Smooth muscle cell (in vitro differentiated cells): ENCODE results near the gene HNRNPH1. TPM values are rescaled to one million over a fixed set of nuclear protein-coding genes. Genes with fewer than 3 reads are reported as not detected.

Experiments
- DNase-seq: peaks from one replicate; lab custom pipeline; 2025; ENCODE audit not compliant: unreplicated experiment; lab: John Stamatoyannopoulos, UW
- H2AFZ ChIP-seq: fragments of 200-600 bp; sonication (generic); 2 replicates; pipeline ENCODE4 v1.6.0; 2016; ENCODE audit warnings: antibody characterized with exemption, low read depth, mild to moderate bottlenecking
- H3F3A ChIP-seq: fragments of 200-600 bp; sonication (generic); 2 replicates; pipeline ENCODE4 v1.6.0; 2017; ENCODE audit warnings: antibody characterized with exemption, low read depth
- H3K27ac ChIP-seq: fragments of 200-600 bp; sonication (generic); 2 replicates; pipeline ENCODE4 v1.5.1; 2016; ENCODE audit warnings: low read depth, mild to moderate bottlenecking
- H3K27me3 ChIP-seq: fragments of 200-600 bp; sonication (generic); 2 replicates; pipeline ENCODE4 v1.6.1; 2016; ENCODE audit warnings: low read depth, mild to moderate bottlenecking
- H3K36me3 ChIP-seq: fragments of 200-600 bp; sonication (generic); 2 replicates; pipeline ENCODE4 v1.5.1; 2016; ENCODE audit warnings: low read depth
- H3K4me1 ChIP-seq: fragments of 200-600 bp; sonication (generic); 2 replicates; pipeline ENCODE4 v1.5.1; 2016; ENCODE audit warnings: low read depth
- H3K4me2 ChIP-seq: fragments of 200-600 bp; sonication (generic); 2 replicates; pipeline ENCODE4 v1.6.0; 2016; ENCODE audit warnings: mild to moderate bottlenecking
- H3K4me3 ChIP-seq: fragments of 200-600 bp; sonication (generic); 2 replicates; pipeline ENCODE4 v1.5.1; 2016; ENCODE audit warnings: mild to moderate bottlenecking
- H3K79me2 ChIP-seq: fragments of 200-600 bp; sonication (generic); 2 replicates; pipeline ENCODE4 v1.6.0; 2016; ENCODE audit warnings: low read depth, mild to moderate bottlenecking
- H3K9ac ChIP-seq: fragments of 200-600 bp; sonication (generic); 2 replicates; pipeline ENCODE4 v1.6.0; 2016; ENCODE audit warnings: low read depth
- H3K9me3 ChIP-seq: fragments of 200-600 bp; sonication (generic); replicated peaks from 2 replicates; pipeline ENCODE4 v1.5.1; 2016; ENCODE audit warnings: low read depth
- H4K20me1 ChIP-seq: fragments of 200-600 bp; sonication (generic); 2 replicates; pipeline ENCODE4 v1.6.0; 2016; ENCODE audit warnings: low read depth
- WGBS: methylation state at CpG from one replicate; pipeline ENCODE4 v1.1.7; 2016; ENCODE audit warnings: low lambda C conversion rate; 5-methylcytosine and 5-hydroxymethylcytosine counted together
- polyA plus RNA-seq: library from polyadenylated mRNA; unstranded; fragments of >200 nt; fragmentation: Nextera tagmentation; extraction: Ambion mirVana; gene quantifications from 2 replicates; pipeline ENCODE4 v1.2.1, GENCODE V29; 2016
- total RNA-seq: library from RNA; depleted of rRNA; stranded (reverse); fragments of >200 nt; gene quantifications from 2 replicates; pipeline ENCODE4 v1.2.3, GENCODE V29; 2014
- TF ChIP-seq, protein P1 (sequence below): fragments of 200-600 bp; sonication (generic); IDR thresholded peaks from 2 replicates; pipeline ENCODE4 v1.5.1; 2017; ENCODE audit warnings: borderline replicate concordance, mild to moderate bottlenecking, antibody characterized with exemption; ENCODE audit not compliant: insufficient read depth, poor library complexity, severe bottlenecking

HNRNPH1 gene
- total and polyA plus RNA-seq, 2 experiments from 2014 or later = 60.9 to 384 TPM

DNA sequence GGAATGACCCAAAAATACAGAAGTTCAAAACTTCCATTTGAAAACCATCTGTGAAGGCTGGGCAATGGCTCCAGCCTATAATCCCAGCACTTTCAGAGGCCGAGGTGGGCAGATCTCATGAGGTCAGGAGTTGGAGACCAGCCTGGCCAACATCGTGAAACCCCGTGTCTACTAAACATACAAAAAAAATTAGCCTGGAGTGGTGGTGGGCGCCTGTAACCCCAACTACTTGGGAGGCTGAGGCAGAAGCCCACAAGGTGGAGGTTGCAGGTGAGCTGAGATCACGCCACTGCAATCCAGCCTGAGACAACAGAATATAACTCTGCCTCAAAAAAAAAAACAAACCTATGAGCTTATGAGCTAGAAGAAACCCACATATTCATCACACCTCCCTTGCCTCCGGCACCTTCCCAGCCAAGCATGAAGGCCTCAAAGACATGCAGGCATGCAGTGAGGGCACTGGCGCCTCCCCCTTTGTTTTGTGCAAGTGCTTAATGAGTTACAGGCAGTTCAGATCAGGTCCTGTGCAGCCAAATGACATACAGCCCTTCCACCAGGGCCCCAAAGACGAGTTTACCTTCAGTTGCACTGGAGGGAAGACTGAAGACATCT is 9.9 kb downstream of the HNRNPH1 start:
- Histone ChIP-seq H3K4me1 (peaks cover 1% of the 10 kb centered on the region), H3K27ac (peak overlapping the region; percentile 57), H3K9me3 (no peaks in the 10 kb centered on the region), H3K79me2 (peaks cover 55% of the 10 kb centered on the region), H3K4me3 (no peak overlapping the region), H3K36me3 (peaks cover 56% of the 10 kb centered on the region), H2AFZ (no peak overlapping the region), H3K27me3 (no peaks in the 10 kb centered on the region), H4K20me1 (peaks cover 96% of the 10 kb centered on the region), H3K9ac (no peak overlapping the region), H3F3A (peaks cover 76% of the 10 kb centered on the region), H3K4me2 (no peak overlapping the region)
- 93% methylated on average over 8 of the region's 8 CpGs for whole genome bisulfite sequencing
- TF ChIP-seq, protein P1, sequence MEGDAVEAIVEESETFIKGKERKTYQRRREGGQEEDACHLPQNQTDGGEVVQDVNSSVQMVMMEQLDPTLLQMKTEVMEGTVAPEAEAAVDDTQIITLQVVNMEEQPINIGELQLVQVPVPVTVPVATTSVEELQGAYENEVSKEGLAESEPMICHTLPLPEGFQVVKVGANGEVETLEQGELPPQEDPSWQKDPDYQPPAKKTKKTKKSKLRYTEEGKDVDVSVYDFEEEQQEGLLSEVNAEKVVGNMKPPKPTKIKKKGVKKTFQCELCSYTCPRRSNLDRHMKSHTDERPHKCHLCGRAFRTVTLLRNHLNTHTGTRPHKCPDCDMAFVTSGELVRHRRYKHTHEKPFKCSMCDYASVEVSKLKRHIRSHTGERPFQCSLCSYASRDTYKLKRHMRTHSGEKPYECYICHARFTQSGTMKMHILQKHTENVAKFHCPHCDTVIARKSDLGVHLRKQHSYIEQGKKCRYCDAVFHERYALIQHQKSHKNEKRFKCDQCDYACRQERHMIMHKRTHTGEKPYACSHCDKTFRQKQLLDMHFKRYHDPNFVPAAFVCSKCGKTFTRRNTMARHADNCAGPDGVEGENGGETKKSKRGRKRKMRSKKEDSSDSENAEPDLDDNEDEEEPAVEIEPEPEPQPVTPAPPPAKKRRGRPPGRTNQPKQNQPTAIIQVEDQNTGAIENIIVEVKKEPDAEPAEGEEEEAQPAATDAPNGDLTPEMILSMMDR = no peak
- DNase-seq = no peak

DNA sequence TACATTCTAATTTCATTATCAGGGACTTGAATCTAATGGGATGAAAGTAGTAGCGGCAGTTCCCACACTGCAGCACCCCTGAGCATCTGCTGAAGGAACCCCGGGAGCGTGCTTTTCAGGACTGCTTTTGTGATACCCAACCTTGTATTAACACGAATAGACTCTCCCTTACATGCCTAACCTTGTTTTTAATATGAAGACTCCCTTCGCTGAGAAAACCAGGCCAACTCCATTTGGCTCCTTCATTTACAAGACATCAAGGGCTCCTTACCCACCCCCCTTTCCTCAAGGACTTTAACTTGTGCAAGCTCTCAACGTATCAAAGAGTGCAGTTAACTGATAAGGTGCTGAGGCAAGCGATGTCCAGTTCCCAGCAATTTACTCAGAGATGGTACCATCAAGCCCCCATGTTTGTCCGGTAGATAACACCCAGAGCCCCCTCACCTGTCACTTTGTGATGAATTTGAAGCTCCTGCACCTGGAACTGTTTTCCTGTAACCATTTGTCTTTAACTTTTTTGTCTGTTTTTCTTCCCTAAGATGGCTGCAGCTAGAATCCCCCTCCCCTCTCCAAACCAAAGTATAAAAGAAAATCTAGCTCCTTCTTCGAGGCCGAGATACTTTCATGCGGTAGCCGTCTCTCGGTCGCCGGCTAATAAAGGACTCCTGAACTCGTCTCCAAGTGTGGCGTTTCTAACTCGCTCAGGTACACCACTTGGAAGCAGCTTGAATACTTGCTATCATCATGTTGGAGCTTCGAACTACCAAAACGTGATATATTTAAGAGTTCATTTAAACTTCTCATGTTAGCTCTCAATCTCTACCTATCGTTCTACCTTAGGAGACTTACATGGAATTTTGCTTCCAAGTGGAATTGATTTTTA is 10.7 kb downstream of the HNRNPH1 start:
- no peaks in the 10 kb centered on the region for H3K9me3 ChIP-seq
- H3F3A ChIP-seq = peaks cover 73% of the 10 kb centered on the region
- peaks cover 96% of the 10 kb centered on the region for H4K20me1 ChIP-seq
- H2AFZ ChIP-seq = no peak overlapping the region
- H3K4me2 ChIP-seq = no peak overlapping the region
- H3K27ac ChIP-seq = peak overlapping the region; percentile 57
- TF ChIP-seq, protein P1 = no peak
- H3K9ac ChIP-seq = no peak overlapping the region
- H3K79me2 ChIP-seq = peaks cover 48% of the 10 kb centered on the region
- no peak overlapping the region for H3K4me3 ChIP-seq
- H3K36me3 ChIP-seq = peaks cover 49% of the 10 kb centered on the region
- no peaks in the 10 kb centered on the region for H3K4me1 ChIP-seq
- H3K27me3 ChIP-seq = no peaks in the 10 kb centered on the region
- no peak for DNase-seq
- 92% methylated on average over 21 of the region's 21 CpGs for WGBS

DNA sequence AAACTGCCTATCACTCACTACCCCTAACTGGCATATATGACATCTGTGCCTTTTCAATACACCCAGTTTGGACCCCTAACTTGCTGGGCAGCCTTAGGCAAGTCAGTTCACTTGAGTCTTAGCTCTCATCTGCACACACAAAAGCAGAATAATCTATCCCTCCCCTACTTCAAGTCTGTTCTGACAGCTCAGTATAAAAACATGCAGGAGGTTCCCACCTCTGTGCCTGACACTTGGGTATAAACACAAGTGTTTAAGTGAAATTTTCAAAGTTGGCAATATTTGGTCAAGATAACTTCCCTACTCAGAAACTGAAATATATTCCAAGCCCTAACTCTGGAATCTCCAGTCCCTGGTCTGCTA is 12.6 kb downstream of the HNRNPH1 start:
- Histone ChIP-seq H3K4me3 (no peak overlapping the region), H2AFZ (no peak overlapping the region), H3K9ac (no peak overlapping the region), H3K79me2 (peaks cover 29% of the 10 kb centered on the region), H4K20me1 (peaks cover 96% of the 10 kb centered on the region), H3K9me3 (no peaks in the 10 kb centered on the region), H3K36me3 (peaks cover 30% of the 10 kb centered on the region), H3K27me3 (no peaks in the 10 kb centered on the region), H3K4me2 (no peak overlapping the region), H3K27ac (peak overlapping the region; percentile 42), H3K4me1 (no peaks in the 10 kb centered on the region), H3F3A (peaks cover 66% of the 10 kb centered on the region)
- DNase-seq = no peak
- TF ChIP-seq, protein P1 = no peak
